Measurements from ENCODE around the gene LY86. TPM values are rescaled to one million over a fixed set of nuclear protein-coding genes. Genes with fewer than 3 reads are reported as not detected.
A peak's percentile ranks its signal among the peaks of the same experiment; 100 is the strongest.

Gene LY86
- total RNA-seq, 1 experiment from 2014 or later: not detected

- ChIA-PET CTCF (interaction anchor here (0.6 to 0.7 kb wide), 2 partner anchors 55 to 178 kb away, joined by 3 read pairs; no protein-coding TSS in a partner anchor), POLR2A (no interaction called here)
- Mint-ChIP-seq H3K4me3 (ENCODE audit: unreplicated experiment) (no peak overlapping the region), H3K27me3 (ENCODE audit: insufficient read depth, unreplicated experiment) (peaks cover 11% of the 10 kb centered on the region), H3K36me3 (ENCODE audit: insufficient read depth, unreplicated experiment) (no peaks in the 10 kb centered on the region), H3K4me1 (ENCODE audit: insufficient read depth, unreplicated experiment) (no peaks in the 10 kb centered on the region), H3K27ac (ENCODE audit: low read depth, unreplicated experiment) (no peak overlapping the region), H3K9me3 (ENCODE audit: unreplicated experiment) (no peaks in the 10 kb centered on the region)
- BruUV-seq (replicated peaks): no TSS peak
- intact Hi-C loops (cut with micrococcal nuclease): no loop called here
- TF ChIP-seq CTCF (IDR thresholded peaks at IDR 0.05; ENCODE audit: unreplicated experiment): no peak
- no peak for DNase-seq (ENCODE audit: unreplicated experiment)
Observed at GRCh38 chr6:6592826-6593475, 4.4 kb downstream of the LY86 start.

GRCh38 chr6:6593867-6594468 is 5.4 kb downstream of the LY86 start:
- CTCF ChIA-PET: interaction anchor here (0.6 to 0.7 kb wide), 2 partner anchors 54 to 1040 kb away, joined by 3 to 5 read pairs; no protein-coding TSS in a partner anchor

GRCh38 chr6:6595025-6595424 is 6.5 kb downstream of the LY86 start:
- no peaks in the 10 kb centered on the region for H3K36me3 Mint-ChIP-seq (ENCODE audit: insufficient read depth, unreplicated experiment)
- intact Hi-C loops (cut with micrococcal nuclease): no loop called here
- H3K27ac Mint-ChIP-seq (ENCODE audit: low read depth, unreplicated experiment): no peak overlapping the region
- TF ChIP-seq CTCF (IDR thresholded peaks at IDR 0.05; ENCODE audit: unreplicated experiment): no peak
- H3K4me1 Mint-ChIP-seq (ENCODE audit: insufficient read depth, unreplicated experiment): no peaks in the 10 kb centered on the region
- no peak overlapping the region for H3K4me3 Mint-ChIP-seq (ENCODE audit: unreplicated experiment)
- ChIA-PET CTCF (no interaction called here), POLR2A (no interaction called here)
- no TSS peak for BruUV-seq (replicated peaks)
- H3K9me3 Mint-ChIP-seq (ENCODE audit: unreplicated experiment): no peaks in the 10 kb centered on the region
- peaks cover 26% of the 10 kb centered on the region for H3K27me3 Mint-ChIP-seq (ENCODE audit: insufficient read depth, unreplicated experiment)
- no peak for DNase-seq (ENCODE audit: unreplicated experiment)

More at GRCh38 chr6:6593867-6594468, 5.4 kb downstream of the LY86 start:
- H3K4me1 Mint-ChIP-seq (ENCODE audit: insufficient read depth, unreplicated experiment): no peaks in the 10 kb centered on the region
- H3K4me3 Mint-ChIP-seq (ENCODE audit: unreplicated experiment): no peak overlapping the region
- H3K27me3 Mint-ChIP-seq (ENCODE audit: insufficient read depth, unreplicated experiment): peaks cover 21% of the 10 kb centered on the region
- no peak overlapping the region for H3K27ac Mint-ChIP-seq (ENCODE audit: low read depth, unreplicated experiment)
- H3K9me3 Mint-ChIP-seq (ENCODE audit: unreplicated experiment): no peaks in the 10 kb centered on the region
- BruUV-seq (replicated peaks): no TSS peak
- H3K36me3 Mint-ChIP-seq (ENCODE audit: insufficient read depth, unreplicated experiment): no peaks in the 10 kb centered on the region
- intact Hi-C loops (cut with micrococcal nuclease): no loop called here
- POLR2A ChIA-PET: no interaction called here
- TF ChIP-seq CTCF (IDR thresholded peaks at IDR 0.05; ENCODE audit: unreplicated experiment): no peak
- peak; percentile 21 for DNase-seq (ENCODE audit: unreplicated experiment)

GRCh38 chr6:6595952-6596351 is 7.4 kb downstream of the LY86 start:
- intact Hi-C loops (cut with micrococcal nuclease): no loop called here
- ChIA-PET CTCF (interaction anchor here (1.5 kb wide), 1 partner anchor 48 kb away, joined by 4 read pairs; no protein-coding TSS in a partner anchor), POLR2A (no interaction called here)
- H3K36me3 Mint-ChIP-seq (ENCODE audit: insufficient read depth, unreplicated experiment): no peaks in the 10 kb centered on the region
- no peak for TF ChIP-seq CTCF (IDR thresholded peaks at IDR 0.05; ENCODE audit: unreplicated experiment)
- H3K27ac Mint-ChIP-seq (ENCODE audit: low read depth, unreplicated experiment): no peak overlapping the region
- H3K4me1 Mint-ChIP-seq (ENCODE audit: insufficient read depth, unreplicated experiment): peaks cover 5% of the 10 kb centered on the region
- no peak overlapping the region for H3K4me3 Mint-ChIP-seq (ENCODE audit: unreplicated experiment)
- BruUV-seq (replicated peaks): no TSS peak
- DNase-seq (ENCODE audit: unreplicated experiment): no peak
- no peaks in the 10 kb centered on the region for H3K9me3 Mint-ChIP-seq (ENCODE audit: unreplicated experiment)
- peaks cover 26% of the 10 kb centered on the region for H3K27me3 Mint-ChIP-seq (ENCODE audit: insufficient read depth, unreplicated experiment)
